SIG-M5 (cell line): Measurements from ENCODE around the gene DYDC1.
"Not testable (repeated sequence)": the region's sequence is repeated elsewhere in the genome, so short reads cannot be mapped to it uniquely, and the experiment has no call there.

ENCODE experiments used
- DNase-seq: peaks from one replicate; lab custom pipeline; 2025; lab: John Stamatoyannopoulos, UW

The DYDC1 gene

DNA sequence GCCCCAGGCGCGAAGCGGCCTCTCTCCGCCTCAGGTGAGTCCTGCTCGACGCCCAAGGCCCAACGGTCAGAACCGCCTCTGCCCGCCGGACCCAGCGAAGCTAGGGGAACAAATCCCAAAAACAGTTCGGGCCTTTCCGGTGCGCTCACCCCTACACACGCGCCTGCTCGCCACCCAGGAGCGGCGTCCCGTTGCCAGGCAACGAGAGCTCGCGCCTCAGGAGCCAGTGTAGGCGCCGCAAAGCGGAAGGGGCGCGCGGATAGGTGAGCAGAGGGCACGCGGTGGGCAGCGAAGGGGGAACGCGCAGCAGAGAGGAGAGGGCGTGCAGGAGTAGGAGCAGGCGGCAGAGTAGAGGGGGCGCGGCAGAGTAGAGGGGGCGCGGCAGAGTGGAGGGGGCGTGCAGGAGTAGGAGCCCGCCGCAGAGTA lies at the start of gene DYDC1, which contains the start of gene DYDC2:
Gene DYDC1 (minus strand): TSS at position 193 of the 426 bp plus-strand sequence. CDS start 4,154 bp downstream, outside the sequence.
Gene DYDC2 (plus strand): TSS at position 219 of the 426 bp plus-strand sequence. CDS start 5,663 bp downstream, outside the sequence.
- DNase-seq: no peak

DNA sequence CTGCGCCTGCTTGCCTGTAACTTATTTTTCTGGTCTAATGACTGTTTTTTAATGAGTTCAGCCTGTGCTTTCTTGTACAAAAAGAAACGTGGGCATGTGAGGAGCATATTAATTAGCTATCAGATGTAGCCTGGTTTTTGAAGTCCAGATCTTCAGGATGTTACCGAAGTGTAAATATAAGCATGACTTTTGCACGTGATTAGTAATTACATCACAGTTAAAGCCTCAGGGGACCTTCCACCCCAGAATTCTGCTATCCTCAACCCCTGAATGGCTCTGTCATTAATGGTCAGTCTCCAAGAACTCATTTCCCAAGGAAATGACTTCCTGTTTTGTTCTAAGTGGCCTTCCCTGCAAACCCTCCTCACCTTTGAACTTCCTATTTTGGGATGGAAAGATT lies 49.6 kb upstream of the DYDC1 start:
- DNase-seq: no peak

DNA sequence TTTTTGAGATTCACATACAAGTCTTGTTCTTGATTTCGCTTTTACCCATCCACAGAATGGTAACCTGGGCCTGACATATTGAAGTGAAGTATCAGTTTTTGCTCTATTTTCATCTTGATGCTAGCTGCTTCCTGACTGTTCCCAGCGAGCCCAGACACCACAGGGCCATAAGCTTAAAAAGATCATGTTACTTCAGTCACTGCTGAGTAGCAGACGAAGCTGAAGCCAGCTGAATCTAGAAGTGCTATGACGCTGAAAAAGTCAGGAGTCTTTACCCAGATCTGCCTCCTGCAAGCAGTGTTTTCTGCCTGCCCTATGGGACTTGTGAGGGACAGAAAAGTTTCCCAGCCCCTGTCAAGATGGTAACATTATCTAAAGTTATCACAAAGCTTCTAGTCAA lies 49.1 kb upstream of the DYDC1 start:
- no peak for DNase-seq

DNA sequence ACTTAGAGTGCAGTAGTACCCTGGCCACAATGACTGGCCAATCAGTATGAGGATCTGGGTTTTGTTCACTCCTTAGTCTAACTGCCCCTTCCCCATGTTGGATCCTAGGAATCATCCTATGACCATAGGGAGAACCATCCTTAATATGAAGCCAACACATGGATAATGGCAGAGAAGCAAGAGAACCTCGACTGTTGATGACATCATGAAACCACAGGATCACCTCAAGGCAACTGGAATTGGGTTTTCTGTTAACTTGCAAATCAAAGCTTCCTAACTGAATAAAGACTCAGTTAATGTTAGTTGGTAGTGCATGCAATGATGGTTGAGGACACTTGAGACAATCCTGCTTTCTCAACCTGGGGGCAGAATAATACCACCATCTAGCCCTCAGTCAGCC lies 48.5 kb upstream of the DYDC1 start:
- no peak for DNase-seq

DNA sequence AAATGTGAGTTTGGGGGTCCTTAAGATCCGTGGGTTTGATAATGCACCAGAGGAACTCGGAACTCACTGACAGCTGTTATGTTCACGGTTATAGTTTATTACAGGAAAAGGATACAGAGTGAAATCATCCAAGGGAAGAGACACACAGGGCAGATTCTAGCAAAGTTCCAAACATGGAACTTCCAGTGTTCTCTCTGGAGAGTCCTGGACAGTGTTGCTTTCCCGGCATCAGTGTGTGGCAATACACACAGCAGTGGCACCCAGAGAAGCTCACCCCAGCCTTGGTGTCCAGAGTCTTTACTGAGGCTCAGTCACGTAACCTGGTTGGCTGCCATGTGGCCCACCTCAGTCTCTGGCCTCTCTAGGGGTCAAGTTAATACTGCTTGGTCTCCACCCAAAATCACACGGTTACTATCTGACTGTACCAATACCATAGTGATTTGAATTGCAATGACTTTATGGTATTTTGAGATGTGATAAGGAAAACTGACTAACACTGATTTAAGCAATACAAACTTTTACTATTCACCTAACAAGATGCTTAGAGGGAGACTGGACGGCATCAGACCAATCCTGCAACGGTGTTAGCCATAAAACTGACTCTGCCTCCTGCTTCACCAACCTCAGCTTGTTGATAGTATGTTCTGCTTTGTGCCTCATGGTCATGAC lies 43.7 kb upstream of the DYDC1 start:
- no peak for DNase-seq

DNA sequence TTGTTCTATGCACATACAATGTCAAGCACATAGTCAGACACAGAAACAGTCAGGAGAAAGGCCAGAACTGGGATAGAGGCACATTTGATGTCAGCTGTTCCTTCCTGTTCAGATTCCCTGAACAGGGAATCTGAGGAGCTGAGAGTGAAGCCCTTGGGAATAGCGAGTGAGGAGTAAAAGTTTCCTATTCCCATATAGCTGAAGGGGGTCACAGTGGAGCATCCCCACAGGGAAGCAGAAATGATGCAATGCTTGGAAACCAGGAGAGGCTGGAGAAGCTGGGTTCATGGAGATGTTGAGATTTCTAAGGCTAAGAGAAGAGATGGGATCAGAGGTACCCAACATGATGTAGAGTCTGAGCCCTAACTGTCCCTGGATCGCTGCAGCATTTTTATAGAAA lies 40.5 kb upstream of the DYDC1 start:
- DNase-seq: no peak

DNA sequence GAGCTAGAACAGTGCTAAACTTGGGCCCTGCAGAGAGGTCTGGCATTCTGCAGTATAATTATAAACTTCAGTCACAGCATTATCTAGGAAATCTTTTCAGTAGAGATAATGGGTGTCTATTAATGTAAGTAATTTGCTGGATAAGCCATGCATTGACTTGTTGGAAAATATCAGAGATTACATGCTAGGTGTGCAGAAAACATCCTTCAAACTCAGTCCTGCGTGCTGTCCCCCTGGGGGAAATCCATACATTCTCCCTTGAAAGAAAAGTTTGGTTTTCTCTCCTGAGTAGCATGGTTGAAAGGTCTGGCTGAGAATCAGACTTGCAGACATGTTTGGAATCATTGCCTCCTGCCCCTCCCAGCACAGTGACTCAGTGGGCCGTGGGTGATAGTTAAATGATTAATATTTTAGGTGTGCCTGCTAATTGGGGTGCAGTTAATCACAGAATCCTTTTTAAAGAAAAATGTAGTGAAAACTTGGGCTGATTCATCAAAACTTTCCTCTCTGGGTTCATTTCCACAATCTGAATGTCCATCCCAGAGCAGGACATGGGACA lies 37.9 kb upstream of the DYDC1 start:
- no peak for DNase-seq

DNA sequence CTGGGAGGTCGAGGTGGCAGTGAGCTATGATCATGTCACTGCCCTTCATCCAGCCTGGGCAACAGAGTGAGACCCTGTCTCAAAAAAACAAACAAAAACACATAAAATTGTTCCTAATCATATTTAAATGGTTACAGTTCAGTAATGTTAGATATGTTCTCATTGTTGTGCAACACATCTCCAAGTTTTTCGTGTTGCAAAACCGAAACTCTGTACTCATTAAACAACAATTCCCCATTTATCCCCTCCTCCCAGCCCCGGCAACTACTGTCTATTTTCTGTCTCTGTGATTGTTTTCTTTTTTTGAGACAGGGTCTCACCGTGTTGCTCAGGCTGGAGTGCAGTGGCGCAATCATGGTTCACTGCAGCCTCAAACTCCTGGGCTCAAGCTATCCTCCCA lies 35.7 kb upstream of the DYDC1 start:
- no peak for DNase-seq

DNA sequence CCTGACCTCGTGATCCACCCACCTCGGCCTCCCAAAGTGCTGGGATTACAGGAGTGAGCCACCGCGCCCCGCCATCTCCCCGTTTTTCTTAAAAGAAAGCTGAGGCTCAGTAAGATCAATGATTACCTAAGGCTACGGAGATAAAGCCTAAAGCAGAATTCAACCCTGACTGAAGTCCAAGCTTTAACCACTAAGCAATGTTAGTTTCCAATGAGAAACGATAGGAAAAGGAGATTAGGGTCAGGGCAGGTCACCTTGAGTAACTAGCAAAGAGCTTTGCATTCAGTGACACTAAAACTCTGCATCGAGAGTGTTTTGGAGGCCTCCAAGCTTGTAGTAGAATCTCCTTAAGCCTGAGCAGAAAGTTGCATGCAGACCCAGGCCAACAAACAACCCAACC lies 34.2 kb upstream of the DYDC1 start:
- no peak for DNase-seq

DNA sequence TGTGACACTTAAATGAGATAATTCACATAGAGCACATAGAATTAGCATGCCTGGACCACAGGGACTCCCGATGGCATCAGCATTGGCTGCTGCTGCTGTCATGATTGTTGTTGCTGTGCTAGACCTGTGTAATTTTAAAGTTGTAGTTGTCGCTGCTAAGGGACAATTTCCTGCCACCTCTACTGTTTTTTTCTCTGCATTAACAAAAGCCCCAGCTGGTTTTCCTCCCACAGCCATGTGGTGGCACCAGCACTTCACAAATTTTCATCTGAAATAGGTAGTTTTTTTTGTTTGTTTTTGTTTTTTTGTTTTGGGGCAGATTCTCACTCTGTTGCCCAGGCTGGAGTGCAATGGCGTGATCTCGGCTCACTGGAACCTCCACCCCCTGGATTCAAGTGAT lies 26.4 kb upstream of the DYDC1 start:
- no peak for DNase-seq

DNA sequence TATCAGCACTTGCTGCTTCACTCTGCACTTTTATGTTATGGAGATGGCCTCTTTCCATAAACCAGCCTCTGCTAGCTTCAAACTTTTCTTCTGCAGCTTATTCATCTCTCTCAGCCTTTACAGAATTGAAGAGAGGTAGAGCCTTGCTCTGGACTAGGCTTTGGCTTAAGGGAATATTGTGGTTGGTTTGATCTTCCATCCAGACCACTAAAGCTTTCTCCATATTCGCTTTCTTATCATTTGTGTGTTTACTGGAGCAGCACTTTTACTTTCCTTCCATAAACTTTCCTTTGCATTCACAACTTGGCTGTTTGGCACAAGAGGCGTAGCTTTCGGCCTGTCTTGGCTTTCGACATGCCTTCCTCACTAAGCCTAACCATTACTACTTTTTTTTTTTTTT lies 23.6 kb upstream of the DYDC1 start:
- DNase-seq: no peak

DNA sequence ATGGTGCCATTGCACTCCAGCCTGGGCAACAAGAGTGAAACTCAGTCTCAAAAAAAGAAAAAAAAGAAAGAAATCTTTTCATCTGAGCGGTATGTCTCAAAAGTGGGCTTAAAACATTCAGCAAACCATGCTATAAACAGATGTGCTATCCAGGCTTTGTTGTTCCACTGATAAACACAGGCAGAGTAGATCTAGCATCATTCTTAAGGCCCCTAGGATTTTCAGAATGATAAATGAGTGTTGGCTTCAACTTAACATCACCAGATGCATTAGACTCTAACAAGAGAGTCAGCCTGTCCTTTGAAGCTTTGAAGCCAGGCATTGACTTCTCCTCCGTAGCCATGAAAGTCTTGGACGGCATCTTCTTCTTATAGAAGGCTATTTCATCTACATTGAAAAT lies 23.1 kb upstream of the DYDC1 start:
- DNase-seq: no peak

DNA sequence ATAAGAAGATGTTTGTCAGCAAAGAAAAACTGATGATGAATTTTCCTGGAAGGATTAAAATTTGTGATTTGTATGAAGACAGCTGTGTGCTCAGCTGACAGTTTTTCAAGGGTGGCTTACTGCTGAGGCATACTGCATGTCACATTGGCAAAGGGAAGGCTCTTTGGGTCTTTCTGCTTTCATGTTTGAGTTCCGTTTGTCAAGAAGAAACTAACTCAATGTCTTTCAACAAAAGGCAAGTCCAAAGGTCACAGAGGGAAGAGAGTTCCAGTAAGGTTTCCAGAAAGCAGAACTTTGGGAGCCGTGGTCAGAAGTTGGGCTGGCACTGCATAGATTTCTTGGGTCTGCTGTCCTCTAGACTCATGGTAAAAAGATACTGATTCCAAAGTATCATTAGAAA lies 16.9 kb upstream of the DYDC1 start:
- no peak for DNase-seq

DNA sequence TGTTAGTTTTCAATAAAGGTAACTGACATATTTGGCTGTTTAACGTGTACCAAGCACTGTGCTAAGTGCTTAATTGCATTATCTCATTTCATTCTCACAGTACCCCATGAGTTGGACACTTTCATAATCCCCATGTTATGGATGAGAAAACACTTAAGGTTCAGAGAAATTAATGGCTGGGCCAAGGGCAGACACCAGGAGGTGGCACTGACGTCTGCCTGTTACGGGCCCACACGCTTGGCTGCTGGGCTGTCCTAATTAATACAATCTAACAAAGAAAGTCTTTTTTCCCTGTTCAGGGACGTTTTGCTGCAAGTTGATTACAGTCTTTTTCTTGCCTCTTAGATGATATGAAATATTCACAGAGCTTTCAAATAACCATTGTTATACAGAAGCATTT lies 16.1 kb upstream of the DYDC1 start:
- DNase-seq: no peak

DNA sequence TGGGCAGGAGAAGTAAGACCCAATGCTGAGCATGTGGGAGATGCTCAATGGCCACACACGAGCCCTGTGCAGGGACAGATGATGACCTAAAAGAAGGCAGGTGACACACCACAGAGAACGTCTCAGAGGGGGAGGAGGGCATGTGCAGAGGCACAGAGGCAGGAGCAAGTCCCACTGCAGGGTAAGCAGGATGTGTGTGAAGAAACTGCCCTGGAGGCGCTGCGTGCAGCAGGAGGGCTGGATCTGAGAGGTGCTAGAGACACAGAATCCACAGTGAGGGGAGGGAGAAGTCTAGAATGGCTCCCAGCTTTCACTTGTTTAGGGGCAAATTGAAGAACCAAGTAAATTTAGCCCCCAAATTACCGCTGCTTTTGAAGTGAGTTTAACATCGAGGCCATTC lies 14.9 kb upstream of the DYDC1 start:
- no peak for DNase-seq

DNA sequence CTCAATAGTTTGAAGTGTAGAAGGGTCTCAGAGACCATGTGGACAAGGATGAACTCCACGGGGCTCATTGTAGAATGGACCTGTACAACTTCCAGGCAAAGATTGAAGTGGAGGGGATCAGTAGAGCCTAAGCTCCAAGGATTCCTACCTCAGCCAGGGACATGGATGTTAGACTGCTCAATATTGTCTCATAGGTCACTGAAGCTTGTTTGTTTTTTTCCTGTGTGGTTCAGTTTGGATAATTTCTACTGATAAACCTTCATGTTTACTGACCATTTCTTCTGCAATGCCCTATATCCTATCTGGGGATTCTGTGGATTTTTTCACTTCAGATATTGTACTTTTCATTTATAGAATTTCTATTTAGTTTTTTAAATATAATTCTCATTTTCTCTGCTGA lies 9.0 kb upstream of the DYDC1 start:
- no peak for DNase-seq

DNA sequence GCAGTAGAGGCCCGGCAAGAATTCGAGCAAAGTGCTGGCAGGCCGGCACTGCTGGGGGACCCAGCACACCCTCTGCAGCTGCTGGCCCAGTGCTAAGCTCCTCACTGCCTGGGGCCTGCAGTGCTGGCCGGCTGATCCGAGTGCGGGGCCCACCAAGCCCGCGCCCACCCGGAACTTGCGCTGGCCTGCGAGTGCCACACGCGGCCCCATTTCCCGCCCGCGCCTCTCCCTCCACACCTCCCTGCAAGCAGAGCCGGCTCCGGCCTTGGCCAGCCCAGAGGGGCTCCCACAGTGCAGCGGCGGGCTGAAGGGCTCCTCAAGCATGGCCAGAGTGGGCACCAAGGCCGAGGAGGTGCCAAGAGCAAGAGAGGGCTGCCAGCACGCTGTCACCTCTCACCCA lies 3.1 kb upstream of the DYDC1 start:
- no peak for DNase-seq

DNA sequence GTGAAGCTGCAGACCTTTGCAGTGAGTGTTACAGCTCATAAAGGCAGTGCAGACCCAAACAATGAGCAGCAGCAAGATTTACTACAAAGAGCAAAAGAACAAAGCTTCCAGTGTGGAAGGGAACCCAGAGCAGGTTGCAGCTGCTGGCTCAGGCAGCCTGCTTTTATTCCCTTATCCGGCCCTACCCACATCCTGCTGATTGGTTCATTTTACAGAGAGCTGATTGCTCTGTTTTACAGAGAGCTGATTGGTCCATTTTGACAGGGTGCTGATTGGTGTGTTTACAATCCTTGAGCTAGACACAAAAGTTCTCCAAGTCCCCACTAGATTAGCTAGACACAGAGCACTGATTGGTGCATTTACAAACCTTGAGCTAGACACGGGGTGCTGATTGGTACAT lies 2.4 kb upstream of the DYDC1 start:
- not testable (repeated sequence) for DNase-seq

DNA sequence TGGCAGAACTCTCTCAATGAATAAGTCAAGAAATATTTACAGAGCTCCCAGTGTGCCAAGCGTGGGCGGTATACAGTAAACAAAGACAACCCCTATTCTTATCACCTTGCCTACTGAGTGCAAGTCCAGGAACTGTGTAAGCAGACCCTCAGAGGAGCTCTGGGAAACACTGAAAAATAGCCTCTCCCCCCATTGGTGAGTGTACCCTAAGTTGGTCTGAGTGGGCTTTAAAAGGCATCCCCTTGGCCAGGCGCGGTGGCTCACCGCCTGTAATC lies 1.2 kb upstream of the DYDC1 start:
- no peak for DNase-seq

DNA sequence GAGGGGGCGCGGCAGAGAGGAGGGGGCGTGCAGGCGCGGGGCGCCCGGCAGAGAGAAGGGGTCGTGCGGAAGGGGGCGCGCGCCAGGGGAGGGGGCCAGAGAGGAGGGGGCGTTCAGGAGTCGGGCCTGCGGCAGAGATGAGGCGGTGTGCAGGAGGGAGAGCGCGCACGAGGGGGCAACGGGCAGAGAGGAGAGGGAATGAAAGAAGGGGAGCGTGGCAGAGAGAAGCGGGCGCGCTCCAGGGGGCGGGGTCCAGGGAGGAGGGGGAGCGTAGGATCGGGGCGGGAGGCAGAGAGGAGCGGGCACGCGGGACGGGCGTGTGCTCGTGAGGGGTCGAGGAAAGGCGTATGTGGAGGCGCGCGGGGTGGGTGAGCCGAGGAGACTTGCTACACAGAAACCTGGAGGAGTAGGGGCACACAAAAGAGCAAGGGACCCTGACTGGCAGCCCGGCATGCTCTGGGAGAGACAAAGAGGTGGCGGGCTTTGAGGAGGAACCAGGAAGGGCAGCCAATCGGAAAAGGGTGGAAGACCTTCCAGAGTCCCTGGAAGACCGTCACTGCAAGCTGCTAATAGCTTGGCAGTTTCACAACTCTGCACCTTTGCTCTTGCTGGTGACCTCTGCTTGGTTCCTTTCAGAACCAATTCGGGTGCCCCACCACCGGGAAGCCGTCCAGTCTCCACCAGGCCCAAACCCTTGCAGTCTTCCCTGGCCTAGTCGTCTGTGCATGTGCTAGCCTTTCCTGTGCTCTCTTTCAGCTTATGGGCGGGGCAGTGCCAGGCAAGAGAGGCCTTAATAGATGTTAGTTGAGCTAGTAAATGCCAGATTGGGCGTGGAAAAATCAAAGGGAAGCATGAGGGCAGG lies 665 bp upstream of the DYDC1 start:
- DNase-seq: no peak

DNA sequence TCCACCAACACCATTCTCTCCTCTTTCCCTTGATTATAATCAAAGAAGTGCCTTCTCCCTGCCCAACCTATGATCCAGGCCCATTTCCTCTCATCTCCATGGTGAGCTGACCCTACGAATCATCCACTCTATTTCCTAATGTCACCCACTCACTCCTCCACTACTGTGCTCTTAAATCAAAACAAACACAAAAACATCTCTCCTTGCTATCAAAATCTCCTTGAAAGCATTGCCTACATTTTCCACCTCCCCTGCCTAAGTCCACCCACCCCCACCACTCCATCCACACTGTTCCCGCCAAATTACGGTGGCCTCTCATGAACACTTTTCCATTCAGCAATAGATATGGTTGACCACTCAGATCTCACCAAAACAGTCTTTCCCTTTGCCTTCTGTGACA lies 5.3 kb downstream of the DYDC1 start:
- DNase-seq: no peak

DNA sequence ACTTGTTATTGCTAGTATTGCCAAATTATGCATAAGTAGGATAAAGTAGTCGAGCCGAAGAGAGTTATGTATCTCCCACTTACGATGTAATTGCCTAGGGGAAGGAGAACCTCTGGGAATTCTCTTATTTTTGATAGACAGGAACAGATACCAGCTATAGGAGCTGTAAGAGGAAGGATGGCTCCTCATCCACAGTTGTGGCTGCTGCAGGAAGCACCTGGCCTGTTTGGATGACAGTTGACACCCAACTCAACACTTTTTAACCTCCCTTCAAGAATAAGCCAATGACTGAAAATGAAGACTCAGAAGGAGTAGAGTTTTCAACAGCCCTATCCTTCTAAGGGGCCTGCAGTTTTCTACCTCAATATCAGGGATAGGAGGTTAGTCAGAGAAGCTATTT lies 6.3 kb downstream of the DYDC1 start:
- no peak for DNase-seq

DNA sequence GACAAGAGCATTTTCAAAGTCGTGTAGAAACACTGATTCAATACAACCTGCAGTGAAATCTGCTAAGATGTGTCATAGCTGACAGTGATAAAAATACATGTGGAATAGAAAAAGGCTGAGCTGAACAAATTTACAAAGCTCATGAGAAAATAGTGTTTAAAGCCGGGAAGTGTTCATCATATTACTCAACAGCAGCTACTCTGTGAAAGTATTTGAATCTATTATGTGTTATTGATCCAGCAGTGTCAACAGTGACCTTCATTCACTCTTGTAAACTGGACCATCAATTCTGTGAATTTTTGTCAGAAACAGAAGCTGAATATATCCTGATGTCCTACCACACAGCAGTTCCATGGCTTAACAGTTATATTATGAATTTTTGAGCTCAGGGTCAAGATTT lies 11.6 kb downstream of the DYDC1 start:
- no peak for DNase-seq
